Liver (tissue), 3 donors: ENCODE data around the gene LRMDA.

Experiments used
- ATF3 ChIP-seq: IDR thresholded peaks from 2 replicates; pipeline ENCODE4 v1.6.1; 2016; ENCODE audit warnings: antibody characterized with exemption
- EGR1 ChIP-seq, 2 donors: IDR thresholded peaks; 2 replicates each; pipeline ENCODE4 v1.6.1; 2016 to 2018; ENCODE audit warnings: antibody characterized with exemption in 2 of 2, low read depth in 2 of 2
- FOXA1 ChIP-seq: IDR thresholded peaks from 2 replicates; pipeline ENCODE4 v1.6.1; 2016; ENCODE audit warnings: antibody characterized with exemption
- GABPA ChIP-seq, 2 donors: IDR thresholded peaks in 1 of 2; conservative IDR thresholded peaks in 1 of 2; 2 replicates each; pipeline ENCODE4 v1.6.1; 2016; ENCODE audit warnings: antibody characterized with exemption in 2 of 2, mild to moderate bottlenecking in 1 of 2, moderate library complexity in 1 of 2
- NR2F2 ChIP-seq: IDR thresholded peaks from 2 replicates; pipeline ENCODE4 v1.6.1; 2016; ENCODE audit warnings: antibody characterized with exemption
- YY1 ChIP-seq: IDR thresholded peaks from 2 replicates; pipeline ENCODE4 v1.6.1; 2016; ENCODE audit warnings: antibody characterized with exemption, mild to moderate bottlenecking
- TF ChIP-seq, protein P1 (sequence below): fragments of 150-350 bp; IDR thresholded peaks from 2 replicates; pipeline ENCODE4 v1.5.1; 2017; ENCODE audit warnings: improper control_type of control experiment, low read depth, low read length; ENCODE audit not compliant: missing input control
- TF ChIP-seq, protein P2 (sequence below): IDR thresholded peaks from 2 replicates; pipeline ENCODE4 v1.6.1; 2016; ENCODE audit warnings: antibody characterized with exemption
- TF ChIP-seq, protein P3 (sequence below): IDR thresholded peaks from 2 replicates; pipeline ENCODE4 v1.6.1; 2016; ENCODE audit warnings: antibody characterized with exemption, mild to moderate bottlenecking
- donor health status: healthy.
- donor health status: healthy.

DNA sequence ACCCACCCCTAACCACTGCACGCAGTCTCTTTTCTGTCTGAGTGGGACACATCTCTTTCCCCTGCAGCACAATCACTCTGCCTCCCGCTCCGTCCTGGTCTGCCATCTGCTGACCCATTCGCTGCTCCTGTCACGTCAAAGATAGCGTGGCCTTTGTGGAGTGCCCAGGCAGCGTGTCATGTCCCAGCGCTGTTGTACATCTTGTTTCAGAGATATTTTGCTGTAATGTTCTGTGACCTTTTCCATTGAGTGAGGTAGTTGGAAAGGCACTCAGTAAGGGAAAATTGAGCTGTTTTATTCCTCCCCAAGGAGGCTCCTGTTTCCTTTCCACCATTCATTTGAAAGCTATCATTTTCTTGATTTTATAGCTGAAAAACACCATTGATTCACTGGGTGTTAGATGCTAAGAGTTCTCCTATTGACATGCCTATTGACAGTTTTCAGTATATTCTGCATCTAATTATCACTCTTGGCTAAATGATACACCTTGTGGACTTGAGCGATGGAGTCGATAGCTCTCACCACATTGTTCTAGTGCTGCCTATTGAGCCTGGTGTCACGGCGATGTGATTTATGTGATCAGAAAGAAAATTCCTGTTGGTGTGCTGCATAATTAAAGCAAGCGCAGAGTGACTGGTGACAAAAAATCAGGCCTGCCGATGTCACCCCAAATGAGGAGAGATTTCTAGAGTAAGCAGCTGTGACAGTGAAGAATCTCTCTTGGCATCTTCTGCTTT is 372.6 kb downstream of the LRMDA start:
- TF ChIP-seq, protein P1, sequence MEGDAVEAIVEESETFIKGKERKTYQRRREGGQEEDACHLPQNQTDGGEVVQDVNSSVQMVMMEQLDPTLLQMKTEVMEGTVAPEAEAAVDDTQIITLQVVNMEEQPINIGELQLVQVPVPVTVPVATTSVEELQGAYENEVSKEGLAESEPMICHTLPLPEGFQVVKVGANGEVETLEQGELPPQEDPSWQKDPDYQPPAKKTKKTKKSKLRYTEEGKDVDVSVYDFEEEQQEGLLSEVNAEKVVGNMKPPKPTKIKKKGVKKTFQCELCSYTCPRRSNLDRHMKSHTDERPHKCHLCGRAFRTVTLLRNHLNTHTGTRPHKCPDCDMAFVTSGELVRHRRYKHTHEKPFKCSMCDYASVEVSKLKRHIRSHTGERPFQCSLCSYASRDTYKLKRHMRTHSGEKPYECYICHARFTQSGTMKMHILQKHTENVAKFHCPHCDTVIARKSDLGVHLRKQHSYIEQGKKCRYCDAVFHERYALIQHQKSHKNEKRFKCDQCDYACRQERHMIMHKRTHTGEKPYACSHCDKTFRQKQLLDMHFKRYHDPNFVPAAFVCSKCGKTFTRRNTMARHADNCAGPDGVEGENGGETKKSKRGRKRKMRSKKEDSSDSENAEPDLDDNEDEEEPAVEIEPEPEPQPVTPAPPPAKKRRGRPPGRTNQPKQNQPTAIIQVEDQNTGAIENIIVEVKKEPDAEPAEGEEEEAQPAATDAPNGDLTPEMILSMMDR = no peak
- TF ChIP-seq, protein P2, sequence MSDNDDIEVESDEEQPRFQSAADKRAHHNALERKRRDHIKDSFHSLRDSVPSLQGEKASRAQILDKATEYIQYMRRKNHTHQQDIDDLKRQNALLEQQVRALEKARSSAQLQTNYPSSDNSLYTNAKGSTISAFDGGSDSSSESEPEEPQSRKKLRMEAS = no peak
- TF ChIP-seq NR2F2 = no peak
- no peak for TF ChIP-seq FOXA1
- no peak for TF ChIP-seq YY1
- no peak for TF ChIP-seq GABPA (IDR thresholded peaks at IDR 0.05 in 1 of 2, conservative IDR thresholded peaks at IDR 0.05 in 1 of 2)
- TF ChIP-seq ATF3 = no peak
- TF ChIP-seq EGR1 (IDR thresholded peaks at IDR 0.05; ENCODE audit: low read depth in 2 of 2) = no peak
- TF ChIP-seq, protein P3, sequence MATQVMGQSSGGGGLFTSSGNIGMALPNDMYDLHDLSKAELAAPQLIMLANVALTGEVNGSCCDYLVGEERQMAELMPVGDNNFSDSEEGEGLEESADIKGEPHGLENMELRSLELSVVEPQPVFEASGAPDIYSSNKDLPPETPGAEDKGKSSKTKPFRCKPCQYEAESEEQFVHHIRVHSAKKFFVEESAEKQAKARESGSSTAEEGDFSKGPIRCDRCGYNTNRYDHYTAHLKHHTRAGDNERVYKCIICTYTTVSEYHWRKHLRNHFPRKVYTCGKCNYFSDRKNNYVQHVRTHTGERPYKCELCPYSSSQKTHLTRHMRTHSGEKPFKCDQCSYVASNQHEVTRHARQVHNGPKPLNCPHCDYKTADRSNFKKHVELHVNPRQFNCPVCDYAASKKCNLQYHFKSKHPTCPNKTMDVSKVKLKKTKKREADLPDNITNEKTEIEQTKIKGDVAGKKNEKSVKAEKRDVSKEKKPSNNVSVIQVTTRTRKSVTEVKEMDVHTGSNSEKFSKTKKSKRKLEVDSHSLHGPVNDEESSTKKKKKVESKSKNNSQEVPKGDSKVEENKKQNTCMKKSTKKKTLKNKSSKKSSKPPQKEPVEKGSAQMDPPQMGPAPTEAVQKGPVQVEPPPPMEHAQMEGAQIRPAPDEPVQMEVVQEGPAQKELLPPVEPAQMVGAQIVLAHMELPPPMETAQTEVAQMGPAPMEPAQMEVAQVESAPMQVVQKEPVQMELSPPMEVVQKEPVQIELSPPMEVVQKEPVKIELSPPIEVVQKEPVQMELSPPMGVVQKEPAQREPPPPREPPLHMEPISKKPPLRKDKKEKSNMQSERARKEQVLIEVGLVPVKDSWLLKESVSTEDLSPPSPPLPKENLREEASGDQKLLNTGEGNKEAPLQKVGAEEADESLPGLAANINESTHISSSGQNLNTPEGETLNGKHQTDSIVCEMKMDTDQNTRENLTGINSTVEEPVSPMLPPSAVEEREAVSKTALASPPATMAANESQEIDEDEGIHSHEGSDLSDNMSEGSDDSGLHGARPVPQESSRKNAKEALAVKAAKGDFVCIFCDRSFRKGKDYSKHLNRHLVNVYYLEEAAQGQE = no peak
